Measurements from ENCODE around the gene DRD3.

- no peak for TF ChIP-seq ZFX (IDR thresholded peaks at IDR 0.05; ENCODE audit: borderline replicate concordance)
- TF ChIP-seq, protein P1, sequence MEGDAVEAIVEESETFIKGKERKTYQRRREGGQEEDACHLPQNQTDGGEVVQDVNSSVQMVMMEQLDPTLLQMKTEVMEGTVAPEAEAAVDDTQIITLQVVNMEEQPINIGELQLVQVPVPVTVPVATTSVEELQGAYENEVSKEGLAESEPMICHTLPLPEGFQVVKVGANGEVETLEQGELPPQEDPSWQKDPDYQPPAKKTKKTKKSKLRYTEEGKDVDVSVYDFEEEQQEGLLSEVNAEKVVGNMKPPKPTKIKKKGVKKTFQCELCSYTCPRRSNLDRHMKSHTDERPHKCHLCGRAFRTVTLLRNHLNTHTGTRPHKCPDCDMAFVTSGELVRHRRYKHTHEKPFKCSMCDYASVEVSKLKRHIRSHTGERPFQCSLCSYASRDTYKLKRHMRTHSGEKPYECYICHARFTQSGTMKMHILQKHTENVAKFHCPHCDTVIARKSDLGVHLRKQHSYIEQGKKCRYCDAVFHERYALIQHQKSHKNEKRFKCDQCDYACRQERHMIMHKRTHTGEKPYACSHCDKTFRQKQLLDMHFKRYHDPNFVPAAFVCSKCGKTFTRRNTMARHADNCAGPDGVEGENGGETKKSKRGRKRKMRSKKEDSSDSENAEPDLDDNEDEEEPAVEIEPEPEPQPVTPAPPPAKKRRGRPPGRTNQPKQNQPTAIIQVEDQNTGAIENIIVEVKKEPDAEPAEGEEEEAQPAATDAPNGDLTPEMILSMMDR (IDR thresholded peaks at IDR 0.05), result no peak
Observed at GRCh38 chr3:114083112-114083511, 95.7 kb downstream of the DRD3 start.
